ENCODE results near the gene FBP2. TPM values are rescaled to one million over a fixed set of nuclear protein-coding genes. Genes with fewer than 3 reads are reported as not detected.
"Not testable (repeated sequence)": the region's sequence is repeated elsewhere in the genome, so short reads cannot be mapped to it uniquely, and the experiment has no call there.

The FBP2 gene
- total RNA-seq, 1 donor from 2014 or later = not detected

GRCh38 chr9:94554078-94554438 is 39.6 kb downstream of the FBP2 start:
- no peak overlapping the region for H3K4me3 Mint-ChIP-seq (ENCODE audit: low read depth)
- H3K4me1 Mint-ChIP-seq (ENCODE audit: low read depth) = peaks cover 3% of the 10 kb centered on the region
- no peak for DNase-seq (ENCODE audit: low spot score, unreplicated experiment)
- peaks cover 7% of the 10 kb centered on the region for H3K36me3 Mint-ChIP-seq (ENCODE audit: insufficient read depth)
- no peak for TF ChIP-seq CTCF (IDR thresholded peaks at IDR 0.05; ENCODE audit: unreplicated experiment)
- peaks cover 4% of the 10 kb centered on the region for H3K9me3 Mint-ChIP-seq (ENCODE audit: low read depth)
- no peak overlapping the region for H3K27ac Mint-ChIP-seq
- peaks cover 7% of the 10 kb centered on the region for H3K27me3 Mint-ChIP-seq

- Mint-ChIP-seq H3K9me3 (ENCODE audit: low read depth) (peaks cover 4% of the 10 kb centered on the region), H3K4me3 (ENCODE audit: low read depth) (no peak overlapping the region), H3K27me3 (peaks cover 7% of the 10 kb centered on the region), H3K27ac (no peak overlapping the region), H3K4me1 (ENCODE audit: low read depth) (peaks cover 3% of the 10 kb centered on the region), H3K36me3 (ENCODE audit: insufficient read depth) (peaks cover 7% of the 10 kb centered on the region)
- no peak for DNase-seq (ENCODE audit: low spot score, unreplicated experiment)
- no peak for TF ChIP-seq CTCF (IDR thresholded peaks at IDR 0.05; ENCODE audit: unreplicated experiment)
Measured at GRCh38 chr9:94553029-94553938, 40.3 kb downstream of the FBP2 start.

GRCh38 chr9:94545940-94546339 is 47.7 kb downstream of the FBP2 start:
- no peak for TF ChIP-seq CTCF (IDR thresholded peaks at IDR 0.05; ENCODE audit: unreplicated experiment)
- Mint-ChIP-seq H3K36me3 (ENCODE audit: insufficient read depth) (peaks cover 8% of the 10 kb centered on the region), H3K4me1 (ENCODE audit: low read depth) (peaks cover 13% of the 10 kb centered on the region), H3K4me3 (ENCODE audit: low read depth) (no peak overlapping the region), H3K27me3 (peaks cover 8% of the 10 kb centered on the region), H3K9me3 (ENCODE audit: low read depth) (peaks cover 3% of the 10 kb centered on the region), H3K27ac (no peak overlapping the region)
- DNase-seq (ENCODE audit: low spot score, unreplicated experiment) = no peak

- not testable (repeated sequence) for H3K9me3 Mint-ChIP-seq (ENCODE audit: low read depth); DNase-seq (ENCODE audit: low spot score, unreplicated experiment); H3K36me3 Mint-ChIP-seq (ENCODE audit: insufficient read depth); H3K4me3 Mint-ChIP-seq (ENCODE audit: low read depth)
- H3K27me3 Mint-ChIP-seq = peaks cover 10% of the 10 kb centered on the region
- peaks cover 21% of the 10 kb centered on the region for H3K4me1 Mint-ChIP-seq (ENCODE audit: low read depth)
- H3K27ac Mint-ChIP-seq = peak overlapping the region; percentile 83
Measured at GRCh38 chr9:94544335-94544734, 49.3 kb downstream of the FBP2 start.

GRCh38 chr9:94538908-94539307 is 54.7 kb downstream of the FBP2 start:
- no peak for TF ChIP-seq CTCF (IDR thresholded peaks at IDR 0.05; ENCODE audit: unreplicated experiment)
- Mint-ChIP-seq H3K27ac (no peak overlapping the region), H3K27me3 (peaks cover 10% of the 10 kb centered on the region), H3K9me3 (ENCODE audit: low read depth) (no peaks in the 10 kb centered on the region), H3K4me3 (ENCODE audit: low read depth) (no peak overlapping the region), H3K4me1 (ENCODE audit: low read depth) (peaks cover 14% of the 10 kb centered on the region), H3K36me3 (ENCODE audit: insufficient read depth) (peaks cover 2% of the 10 kb centered on the region)
- DNase-seq (ENCODE audit: low spot score, unreplicated experiment) = no peak

GRCh38 chr9:94534901-94535300 is 58.7 kb downstream of the FBP2 start:
- TF ChIP-seq CTCF (IDR thresholded peaks at IDR 0.05; ENCODE audit: unreplicated experiment) = no peak
- Mint-ChIP-seq H3K4me1 (ENCODE audit: low read depth) (peaks cover 16% of the 10 kb centered on the region), H3K27me3 (no peaks in the 10 kb centered on the region), H3K4me3 (ENCODE audit: low read depth) (no peak overlapping the region), H3K9me3 (ENCODE audit: low read depth) (peaks cover 5% of the 10 kb centered on the region), H3K36me3 (ENCODE audit: insufficient read depth) (peaks cover 1% of the 10 kb centered on the region), H3K27ac (no peak overlapping the region)
- DNase-seq (ENCODE audit: low spot score, unreplicated experiment) = no peak
